HFF-Myc (cell line): Measurements from ENCODE around the gene SSTR1.

Experiments used
- DNase-seq: peaks from one replicate; pipeline ENCODE4 v3.0.0-alpha.2; 2011; ENCODE audit warnings: low read depth; ENCODE audit errors: extremely low read depth
- H3K4me3 ChIP-seq: replicated peaks from 2 replicates; pipeline ENCODE4 v1.5.1; 2011; ENCODE audit warnings: low read depth, mild to moderate bottlenecking, control low read depth, low read length
- CTCF ChIP-seq: IDR thresholded peaks from 2 replicates; pipeline ENCODE4 v1.5.1; 2012; ENCODE audit warnings: mild to moderate bottlenecking, low read depth, low read length, control low read depth; ENCODE audit errors: missing control alignments

The SSTR1 gene

GRCh38 chr14:38238332-38238731 is 30.6 kb downstream of the SSTR1 start:
- DNase-seq = no peak
- H3K4me3 ChIP-seq = no peak overlapping the region
- no peak for TF ChIP-seq CTCF

GRCh38 chr14:38238878-38239277 is 31.2 kb downstream of the SSTR1 start:
- no peak for DNase-seq
- no peak overlapping the region for H3K4me3 ChIP-seq
- TF ChIP-seq CTCF = no peak

- no peak overlapping the region for H3K4me3 ChIP-seq
- no peak for DNase-seq
- TF ChIP-seq CTCF = no peak
Measured at GRCh38 chr14:38243696-38244240, 36.1 kb downstream of the SSTR1 start.

- no peak overlapping the region for H3K4me3 ChIP-seq
- peak; percentile 39 for TF ChIP-seq CTCF
- DNase-seq = no peak
Measured at GRCh38 chr14:38248321-38249028, 40.8 kb downstream of the SSTR1 start.

GRCh38 chr14:38250331-38250730 is 42.6 kb downstream of the SSTR1 start:
- no peak overlapping the region for H3K4me3 ChIP-seq
- DNase-seq = no peak
- no peak for TF ChIP-seq CTCF

- H3K4me3 ChIP-seq = no peak overlapping the region
- no peak for DNase-seq
- no peak for TF ChIP-seq CTCF
Measured at GRCh38 chr14:38252066-38252710, 44.5 kb downstream of the SSTR1 start.
